WTC11 (cell line): ENCODE results near the gene CARMIL1. TPM values are rescaled to one million over a fixed set of nuclear protein-coding genes. Genes with fewer than 3 reads are reported as not detected.

Experiments
- ATAC-seq: fragments of 200-7000 bp; cut with Tn5 transposase; 2 replicates; pipeline ENCODE4 v1.10.0; 2021; ENCODE audit warnings: mild to moderate bottlenecking, moderate library complexity
- CTCF ChIA-PET: fragments of 300-600 bp; sonication (Branson Sonifier 250); formaldehyde crosslinking; loops from one replicate; lab custom pipeline; 2021; ENCODE audit warnings: antibody characterized with exemption; lab: Charles Lee
- POLR2A ChIA-PET: fragments of 350-600 bp; sonication (Branson Sonifier 250); formaldehyde crosslinking; loops from one replicate; lab custom pipeline; 2021; ENCODE audit warnings: antibody characterized with exemption; lab: Charles Lee
- DNase-seq: peaks from one replicate; pipeline ENCODE4 v3.0.0; 2021; ENCODE audit warnings: low spot score
- H3K27ac Mint-ChIP-seq: 2 replicates; pipeline ENCODE4 v1.8.0; 2021; ENCODE audit warnings: mixed read lengths
- H3K27me3 Mint-ChIP-seq: 2 replicates; pipeline ENCODE4 v1.8.0; 2021; ENCODE audit warnings: low read depth, mild to moderate bottlenecking, moderate library complexity, mixed read lengths
- H3K36me3 Mint-ChIP-seq: 2 replicates; pipeline ENCODE4 v1.8.0; 2021; ENCODE audit warnings: mixed read lengths
- H3K4me1 Mint-ChIP-seq: 2 replicates; pipeline ENCODE4 v1.8.0; 2022; ENCODE audit warnings: mixed read lengths
- H3K4me3 Mint-ChIP-seq: 2 replicates; pipeline ENCODE4 v1.8.0; 2021; ENCODE audit warnings: mild to moderate bottlenecking, moderate library complexity, mixed read lengths
- H3K9me3 Mint-ChIP-seq: 2 replicates; pipeline ENCODE4 v1.8.0; 2021; ENCODE audit warnings: mixed read lengths
- CTCF ChIP-seq: fragments of 200-600 bp; IDR thresholded peaks from 2 replicates; pipeline ENCODE4 v1.8.0; 2022; ENCODE audit warnings: antibody characterized with exemption
- E2F1 ChIP-seq: sonication (generic); formaldehyde crosslinking; IDR thresholded peaks from 2 replicates; pipeline ENCODE4 v1.8.0; 2022; ENCODE audit warnings: mild to moderate bottlenecking, missing genetic modification reagents
- E2F4 ChIP-seq: sonication (generic); formaldehyde crosslinking; IDR thresholded peaks from 2 replicates; pipeline ENCODE4 v1.8.1; 2022; ENCODE audit warnings: low read depth, mild to moderate bottlenecking, moderate library complexity, missing genetic modification reagents, borderline replicate concordance
- FOXJ3 ChIP-seq: sonication (generic); formaldehyde crosslinking; IDR thresholded peaks from 2 replicates; pipeline ENCODE4 v1.9.0; 2021; ENCODE audit warnings: missing genetic modification reagents, mild to moderate bottlenecking, borderline replicate concordance
- GRHL2 ChIP-seq: fragments of 250-450 bp; sonication (Bioruptor Pico); IDR thresholded peaks from 2 replicates; pipeline ENCODE4 v1.8.0; 2022; ENCODE audit warnings: mild to moderate bottlenecking, moderate library complexity; ENCODE audit not compliant: insufficient replicate concordance, severe bottlenecking
- HMGA2 ChIP-seq: fragments of 250-450 bp; sonication (Bioruptor Pico); IDR thresholded peaks from 2 replicates; pipeline ENCODE4 v1.4.0; 2021; ENCODE audit warnings: mild to moderate bottlenecking, moderate library complexity
- NFATC4 ChIP-seq: fragments of 250-450 bp; sonication (Bioruptor Pico); IDR thresholded peaks from 2 replicates; pipeline ENCODE4 v1.9.0; 2021; ENCODE audit warnings: mild to moderate bottlenecking
- OVOL2 ChIP-seq: fragments of 250-450 bp; sonication (Bioruptor Pico); IDR thresholded peaks from 2 replicates; pipeline ENCODE4 v1.9.0; 2021; ENCODE audit warnings: mild to moderate bottlenecking, borderline replicate concordance
- PRDM15 ChIP-seq: sonication (generic); formaldehyde crosslinking; IDR thresholded peaks from 2 replicates; pipeline ENCODE4 v1.8.0; 2022; ENCODE audit warnings: missing genetic modification reagents
- PREB ChIP-seq: sonication (generic); formaldehyde crosslinking; IDR thresholded peaks from 2 replicates; pipeline ENCODE4 v1.8.1; 2022; ENCODE audit warnings: mild to moderate bottlenecking, missing genetic modification reagents, moderate library complexity, borderline replicate concordance
- RELA ChIP-seq: sonication (generic); formaldehyde crosslinking; IDR thresholded peaks from 2 replicates; pipeline ENCODE4 v1.8.1; 2022; ENCODE audit warnings: missing genetic modification reagents, mild to moderate bottlenecking, borderline replicate concordance
- SOX15 ChIP-seq: fragments of 250-450 bp; sonication (Bioruptor Pico); IDR thresholded peaks from 2 replicates; pipeline ENCODE4 v1.9.0; 2021; ENCODE audit warnings: mild to moderate bottlenecking
- TEAD4 ChIP-seq: sonication (generic); formaldehyde crosslinking; IDR thresholded peaks from 2 replicates; pipeline ENCODE4 v1.8.0; 2022; ENCODE audit warnings: mild to moderate bottlenecking, missing genetic modification reagents
- TP53 ChIP-seq: sonication (generic); formaldehyde crosslinking; IDR thresholded peaks from 2 replicates; pipeline ENCODE4 v1.8.1; 2023; ENCODE audit warnings: mild to moderate bottlenecking, missing genetic modification reagents
- USF1 ChIP-seq: sonication (generic); formaldehyde crosslinking; IDR thresholded peaks from 2 replicates; pipeline ENCODE4 v1.8.0; 2022; ENCODE audit warnings: mild to moderate bottlenecking, missing genetic modification reagents
- ZBTB21 ChIP-seq: sonication (generic); formaldehyde crosslinking; IDR thresholded peaks from 2 replicates; pipeline ENCODE4 v1.8.1; 2023; ENCODE audit warnings: mild to moderate bottlenecking, missing genetic modification reagents, borderline replicate concordance
- ZNF232 ChIP-seq: sonication (generic); formaldehyde crosslinking; IDR thresholded peaks from 2 replicates; pipeline ENCODE4 v1.8.0; 2022; ENCODE audit warnings: mild to moderate bottlenecking, missing genetic modification reagents
- ZNF396 ChIP-seq: fragments of 250-450 bp; sonication (Bioruptor Pico); IDR thresholded peaks from 2 replicates; pipeline ENCODE4 v1.8.0; 2021; ENCODE audit warnings: mild to moderate bottlenecking, moderate library complexity, borderline replicate concordance
- ZNF416 ChIP-seq: fragments of 250-450 bp; sonication (Bioruptor Pico); IDR thresholded peaks from 2 replicates; pipeline ENCODE4 v1.9.0; 2021; ENCODE audit warnings: mild to moderate bottlenecking, inconsistent platforms
- ZNF512 ChIP-seq: sonication (generic); formaldehyde crosslinking; IDR thresholded peaks from 2 replicates; pipeline ENCODE4 v1.8.1; 2022; ENCODE audit warnings: missing genetic modification reagents, borderline replicate concordance
- ZSCAN18 ChIP-seq: fragments of 250-450 bp; sonication (Bioruptor Pico); IDR thresholded peaks from 2 replicates; pipeline ENCODE4 v2.1.2; 2022; ENCODE audit warnings: mild to moderate bottlenecking, moderate library complexity
- total RNA-seq: library from RNA; stranded (reverse); gene quantifications from 3 replicates; pipeline ENCODE4 v1.2.3, GENCODE V29; 2021

Gene CARMIL1
- total RNA-seq, 1 experiment from 2014 or later, result 36.2 TPM

- TF ChIP-seq E2F1 (no peak), ZBTB21 (CRISPR knock-in tag) (no peak), ZNF512 (CRISPR knock-in tag) (no peak)
These were observed 343.9 kb downstream of the CARMIL1 start (continued) for GRCh38 chr6:25623065-25623464.

- no peak overlapping the region for H3K27ac Mint-ChIP-seq
- H3K4me3 Mint-ChIP-seq, result no peak overlapping the region
- no peaks in the 10 kb centered on the region for H3K9me3 Mint-ChIP-seq
- H3K36me3 Mint-ChIP-seq, result 0 out of 2 replicates have a peak, but pooled peaks cover 3% of the 10 kb centered on the region
- no peak for ATAC-seq
- no peaks in the 10 kb centered on the region; the same call in 1 of the 2 replicates for H3K27me3 Mint-ChIP-seq
- no peak for DNase-seq
- CTCF ChIA-PET, result no interaction called here
- no peak for TF ChIP-seq RELA (CRISPR knock-in tag)
- no peak for TF ChIP-seq PREB (CRISPR knock-in tag)
- no peak for TF ChIP-seq E2F4
- TF ChIP-seq USF1 (CRISPR knock-in tag), result no peak
- no peak for TF ChIP-seq PRDM15 (CRISPR knock-in tag)
- no peak for TF ChIP-seq ZSCAN18 (CRISPR knock-in tag)
- no peak for TF ChIP-seq OVOL2
- TF ChIP-seq ZNF232 (CRISPR knock-in tag), result no peak
- TF ChIP-seq GRHL2 (CRISPR knock-in tag), result no peak
- TF ChIP-seq ZNF396 (CRISPR knock-in tag), result no peak
- TF ChIP-seq CTCF, result no peak
- no peak for TF ChIP-seq ZNF416 (CRISPR knock-in tag)
- no peak for TF ChIP-seq TP53 (CRISPR knock-in tag)
- no peak for TF ChIP-seq NFATC4
- no peak for TF ChIP-seq SOX15 (CRISPR knock-in tag)
- TF ChIP-seq TEAD4, result no peak
- no peak for TF ChIP-seq FOXJ3
- no peak for TF ChIP-seq HMGA2 (CRISPR knock-in tag)
- H3K4me1 Mint-ChIP-seq, result peaks cover 45% of the 10 kb centered on the region
- POLR2A ChIA-PET, result no interaction called here
These were observed 344.7 kb downstream of the CARMIL1 start for GRCh38 chr6:25623879-25624278.
